GM23338 (cell line): Measurements from ENCODE around the gene TMPRSS13. TPM values are rescaled to one million over a fixed set of nuclear protein-coding genes. Genes with fewer than 3 reads are reported as not detected.

ENCODE experiments used
- ATAC-seq: fragments of 200-7000 bp; cut with Tn5 transposase; 3 replicates; pipeline ENCODE4 v1.9.1; 2020
- DNase-seq: peaks from one replicate; pipeline ENCODE4 v3.0.0-alpha.2; 2015; ENCODE audit warnings: low spot score
- H2AFZ ChIP-seq: fragments of 200-600 bp; sonication (generic); 2 replicates; pipeline ENCODE4 v1.8.0; 2016; ENCODE audit warnings: antibody characterized with exemption, mild to moderate bottlenecking, moderate library complexity
- H3F3A ChIP-seq: fragments of 200-600 bp; sonication (generic); replicated peaks from 2 replicates; pipeline ENCODE4 v1.8.0; 2017; ENCODE audit warnings: antibody characterized with exemption, mixed run types, low read depth
- H3K27ac ChIP-seq: fragments of 200-600 bp; sonication (generic); 2 replicates; pipeline ENCODE4 v1.6.1; 2016; ENCODE audit warnings: low read depth
- H3K27me3 ChIP-seq: fragments of 200-600 bp; sonication (generic); 2 replicates; pipeline ENCODE4 v1.8.0; 2016; ENCODE audit warnings: mild to moderate bottlenecking, mixed run types, moderate library complexity; ENCODE audit not compliant: insufficient read depth
- H3K36me3 ChIP-seq: fragments of 200-600 bp; sonication (generic); 2 replicates; pipeline ENCODE4 v1.8.0; 2016; ENCODE audit warnings: mild to moderate bottlenecking; ENCODE audit not compliant: insufficient read depth
- H3K4me1 ChIP-seq: fragments of 200-600 bp; sonication (generic); 2 replicates; pipeline ENCODE4 v1.8.0; 2016; ENCODE audit warnings: mild to moderate bottlenecking, moderate library complexity; ENCODE audit not compliant: insufficient read depth
- H3K4me2 ChIP-seq: fragments of 200-600 bp; sonication (generic); 2 replicates; pipeline ENCODE4 v1.7.1; 2017; ENCODE audit warnings: mixed run types
- H3K4me3 ChIP-seq: fragments of 200-600 bp; sonication (generic); 2 replicates; pipeline ENCODE4 v1.6.1; 2016; ENCODE audit warnings: mixed run types
- H3K79me2 ChIP-seq: fragments of 200-600 bp; sonication (generic); replicated peaks from 2 replicates; pipeline ENCODE4 v1.8.0; 2017; ENCODE audit warnings: mild to moderate bottlenecking; ENCODE audit not compliant: insufficient read depth
- H3K9me2 ChIP-seq: fragments of 200-600 bp; sonication (generic); 2 replicates; pipeline ENCODE4 v1.8.0; 2017; ENCODE audit not compliant: insufficient read depth
- H4K20me1 ChIP-seq: fragments of 200-600 bp; sonication (generic); replicated peaks from 2 replicates; pipeline ENCODE4 v1.8.0; 2017; ENCODE audit warnings: mild to moderate bottlenecking; ENCODE audit not compliant: insufficient read depth
- H3K27ac Mint-ChIP-seq: 2 replicates; pipeline ENCODE4 v1.8.0; 2020; ENCODE audit warnings: inconsistent platforms, mild to moderate bottlenecking, moderate library complexity, mixed read lengths
- H3K27me3 Mint-ChIP-seq: 3 replicates; pipeline ENCODE4 v1.8.0; 2022; ENCODE audit warnings: low read depth, mild to moderate bottlenecking, moderate library complexity, mixed read lengths, inconsistent platforms; ENCODE audit not compliant: insufficient read depth, poor library complexity
- H3K36me3 Mint-ChIP-seq: 3 replicates; pipeline ENCODE4 v1.8.0; 2021; ENCODE audit warnings: low read depth, mild to moderate bottlenecking, inconsistent platforms, moderate library complexity, mixed read lengths
- H3K4me1 Mint-ChIP-seq: 3 replicates; pipeline ENCODE4 v1.8.0; 2020; ENCODE audit warnings: mild to moderate bottlenecking, inconsistent platforms, mixed read lengths
- H3K4me3 Mint-ChIP-seq: 3 replicates; pipeline ENCODE4 v1.8.0; 2021; ENCODE audit warnings: moderate library complexity, mild to moderate bottlenecking, inconsistent platforms, mixed read lengths
- H3K9me3 Mint-ChIP-seq: 3 replicates; pipeline ENCODE4 v1.8.0; 2020; ENCODE audit warnings: moderate library complexity, mild to moderate bottlenecking, inconsistent platforms, mixed read lengths
- EZH2 ChIP-seq: fragments of 200-600 bp; sonication (generic); IDR thresholded peaks from one replicate; pipeline ENCODE4 v1.8.0; 2017; ENCODE audit warnings: antibody characterized with exemption, mild to moderate bottlenecking, low read depth; ENCODE audit not compliant: unreplicated experiment
- EZH2phosphoT487 ChIP-seq: fragments of 200-600 bp; sonication (generic); IDR thresholded peaks from one replicate; pipeline ENCODE4 v1.8.1; 2018; ENCODE audit warnings: antibody characterized with exemption; ENCODE audit not compliant: unreplicated experiment
- JUNB ChIP-seq: IDR thresholded peaks from one replicate; pipeline ENCODE4 v1.6.1; 2016; ENCODE audit warnings: antibody characterized with exemption; ENCODE audit not compliant: unreplicated experiment
- NANOG ChIP-seq: IDR thresholded peaks from 2 replicates; pipeline ENCODE4 v1.6.1; 2016; ENCODE audit warnings: antibody characterized with exemption, borderline replicate concordance
- STAT1 ChIP-seq: IDR thresholded peaks from one replicate; pipeline ENCODE4 v1.6.1; 2016; ENCODE audit warnings: antibody characterized with exemption; ENCODE audit not compliant: unreplicated experiment
- ZNF114 ChIP-seq: fragments of 250-450 bp; sonication (Bioruptor Pico); IDR thresholded peaks from 2 replicates; pipeline ENCODE4 v1.5.0; 2020; ENCODE audit warnings: mild to moderate bottlenecking, moderate library complexity
- polyA plus RNA-seq: library from polyadenylated mRNA; unstranded; fragments of >200 nt; fragmentation: Nextera tagmentation; extraction: Ambion mirVana; gene quantifications from 2 replicates; pipeline ENCODE4 v1.2.1, GENCODE V29; 2016
- total RNA-seq: library from RNA; depleted of rRNA; stranded (reverse); fragments of >200 nt; shearing (Covaris generic); gene quantifications from 2 replicates; pipeline ENCODE4 v1.2.3, GENCODE V29; 2014
- TF ChIP-seq, protein P1 (sequence below): IDR thresholded peaks from one replicate; pipeline ENCODE4 v1.6.1; 2018; ENCODE audit warnings: antibody characterized with exemption; ENCODE audit not compliant: unreplicated experiment
- TF ChIP-seq, protein P2 (sequence below): IDR thresholded peaks from 2 replicates; pipeline ENCODE4 v1.6.1; 2016; ENCODE audit warnings: antibody characterized with exemption
- TF ChIP-seq, protein P3 (sequence below), 2 experiments: fragments of 200-600 bp in 1 of 2; sonication (generic) in 1 of 2; conservative IDR thresholded peaks; 2 replicates each; pipeline versions ENCODE4 v1.5.1 to v1.6.1; 2016 to 2017; ENCODE audit warnings: antibody characterized with exemption in 2 of 2, low read depth in 2 of 2, mild to moderate bottlenecking in 2 of 2, moderate library complexity in 1 of 2
- TF ChIP-seq, protein P4 (sequence below): fragments of 250-450 bp; sonication (Bioruptor Pico); IDR thresholded peaks from 2 replicates; pipeline ENCODE4 v1.5.0; 2020; ENCODE audit warnings: mild to moderate bottlenecking, moderate library complexity

Gene TMPRSS13
- total and polyA plus RNA-seq, 2 experiments from 2014 or later: 0.31 TPM; not detected in 1

DNA sequence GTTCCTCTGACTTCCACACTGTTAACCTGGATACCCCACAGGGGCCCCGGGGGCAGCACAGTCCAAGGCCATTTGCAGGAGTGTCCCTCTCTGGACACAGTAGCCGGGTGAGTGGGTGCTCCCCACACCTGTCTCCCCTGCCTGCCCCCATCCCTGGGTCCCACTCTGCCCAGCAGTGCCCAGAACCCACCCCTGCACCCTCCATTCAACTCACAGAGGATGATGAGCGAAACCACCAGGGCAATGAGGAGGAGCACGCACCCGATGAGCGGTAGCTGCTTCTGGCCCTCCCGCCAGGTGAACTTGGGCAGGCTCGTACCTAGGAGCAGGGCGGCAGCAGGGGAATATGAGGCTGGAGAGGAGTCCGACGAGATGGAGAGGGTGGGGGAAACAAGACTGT lies 12.2 kb downstream of the TMPRSS13 start:
- H3K9me2 ChIP-seq: no peaks in the 10 kb centered on the region
- no peak for ATAC-seq
- no peak overlapping the region for H2AFZ ChIP-seq
- H3K27me3 ChIP-seq: no peaks in the 10 kb centered on the region
- Mint-ChIP-seq H3K27ac (no peak overlapping the region), H3K4me3 (no peak overlapping the region), H3K4me1 (peaks cover 8% of the 10 kb centered on the region), H3K27me3 (peaks cover 16% of the 10 kb centered on the region), H3K36me3 (no peaks in the 10 kb centered on the region), H3K9me3 (no peaks in the 10 kb centered on the region)
- DNase-seq: no peak
- TF ChIP-seq NANOG (no peak), JUNB (no peak), EZH2phosphoT487 (no peak), EZH2 (no peak), STAT1 (no peak), ZNF114 (no peak)
- TF ChIP-seq, protein P1, sequence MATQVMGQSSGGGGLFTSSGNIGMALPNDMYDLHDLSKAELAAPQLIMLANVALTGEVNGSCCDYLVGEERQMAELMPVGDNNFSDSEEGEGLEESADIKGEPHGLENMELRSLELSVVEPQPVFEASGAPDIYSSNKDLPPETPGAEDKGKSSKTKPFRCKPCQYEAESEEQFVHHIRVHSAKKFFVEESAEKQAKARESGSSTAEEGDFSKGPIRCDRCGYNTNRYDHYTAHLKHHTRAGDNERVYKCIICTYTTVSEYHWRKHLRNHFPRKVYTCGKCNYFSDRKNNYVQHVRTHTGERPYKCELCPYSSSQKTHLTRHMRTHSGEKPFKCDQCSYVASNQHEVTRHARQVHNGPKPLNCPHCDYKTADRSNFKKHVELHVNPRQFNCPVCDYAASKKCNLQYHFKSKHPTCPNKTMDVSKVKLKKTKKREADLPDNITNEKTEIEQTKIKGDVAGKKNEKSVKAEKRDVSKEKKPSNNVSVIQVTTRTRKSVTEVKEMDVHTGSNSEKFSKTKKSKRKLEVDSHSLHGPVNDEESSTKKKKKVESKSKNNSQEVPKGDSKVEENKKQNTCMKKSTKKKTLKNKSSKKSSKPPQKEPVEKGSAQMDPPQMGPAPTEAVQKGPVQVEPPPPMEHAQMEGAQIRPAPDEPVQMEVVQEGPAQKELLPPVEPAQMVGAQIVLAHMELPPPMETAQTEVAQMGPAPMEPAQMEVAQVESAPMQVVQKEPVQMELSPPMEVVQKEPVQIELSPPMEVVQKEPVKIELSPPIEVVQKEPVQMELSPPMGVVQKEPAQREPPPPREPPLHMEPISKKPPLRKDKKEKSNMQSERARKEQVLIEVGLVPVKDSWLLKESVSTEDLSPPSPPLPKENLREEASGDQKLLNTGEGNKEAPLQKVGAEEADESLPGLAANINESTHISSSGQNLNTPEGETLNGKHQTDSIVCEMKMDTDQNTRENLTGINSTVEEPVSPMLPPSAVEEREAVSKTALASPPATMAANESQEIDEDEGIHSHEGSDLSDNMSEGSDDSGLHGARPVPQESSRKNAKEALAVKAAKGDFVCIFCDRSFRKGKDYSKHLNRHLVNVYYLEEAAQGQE: no peak
- TF ChIP-seq, protein P2, sequence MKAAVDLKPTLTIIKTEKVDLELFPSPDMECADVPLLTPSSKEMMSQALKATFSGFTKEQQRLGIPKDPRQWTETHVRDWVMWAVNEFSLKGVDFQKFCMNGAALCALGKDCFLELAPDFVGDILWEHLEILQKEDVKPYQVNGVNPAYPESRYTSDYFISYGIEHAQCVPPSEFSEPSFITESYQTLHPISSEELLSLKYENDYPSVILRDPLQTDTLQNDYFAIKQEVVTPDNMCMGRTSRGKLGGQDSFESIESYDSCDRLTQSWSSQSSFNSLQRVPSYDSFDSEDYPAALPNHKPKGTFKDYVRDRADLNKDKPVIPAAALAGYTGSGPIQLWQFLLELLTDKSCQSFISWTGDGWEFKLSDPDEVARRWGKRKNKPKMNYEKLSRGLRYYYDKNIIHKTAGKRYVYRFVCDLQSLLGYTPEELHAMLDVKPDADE: no peak
- TF ChIP-seq, protein P3, sequence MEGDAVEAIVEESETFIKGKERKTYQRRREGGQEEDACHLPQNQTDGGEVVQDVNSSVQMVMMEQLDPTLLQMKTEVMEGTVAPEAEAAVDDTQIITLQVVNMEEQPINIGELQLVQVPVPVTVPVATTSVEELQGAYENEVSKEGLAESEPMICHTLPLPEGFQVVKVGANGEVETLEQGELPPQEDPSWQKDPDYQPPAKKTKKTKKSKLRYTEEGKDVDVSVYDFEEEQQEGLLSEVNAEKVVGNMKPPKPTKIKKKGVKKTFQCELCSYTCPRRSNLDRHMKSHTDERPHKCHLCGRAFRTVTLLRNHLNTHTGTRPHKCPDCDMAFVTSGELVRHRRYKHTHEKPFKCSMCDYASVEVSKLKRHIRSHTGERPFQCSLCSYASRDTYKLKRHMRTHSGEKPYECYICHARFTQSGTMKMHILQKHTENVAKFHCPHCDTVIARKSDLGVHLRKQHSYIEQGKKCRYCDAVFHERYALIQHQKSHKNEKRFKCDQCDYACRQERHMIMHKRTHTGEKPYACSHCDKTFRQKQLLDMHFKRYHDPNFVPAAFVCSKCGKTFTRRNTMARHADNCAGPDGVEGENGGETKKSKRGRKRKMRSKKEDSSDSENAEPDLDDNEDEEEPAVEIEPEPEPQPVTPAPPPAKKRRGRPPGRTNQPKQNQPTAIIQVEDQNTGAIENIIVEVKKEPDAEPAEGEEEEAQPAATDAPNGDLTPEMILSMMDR (conservative IDR thresholded peaks at IDR 0.05; ENCODE audit: low read depth in 2 of 2): no peak
- TF ChIP-seq, protein P4, sequence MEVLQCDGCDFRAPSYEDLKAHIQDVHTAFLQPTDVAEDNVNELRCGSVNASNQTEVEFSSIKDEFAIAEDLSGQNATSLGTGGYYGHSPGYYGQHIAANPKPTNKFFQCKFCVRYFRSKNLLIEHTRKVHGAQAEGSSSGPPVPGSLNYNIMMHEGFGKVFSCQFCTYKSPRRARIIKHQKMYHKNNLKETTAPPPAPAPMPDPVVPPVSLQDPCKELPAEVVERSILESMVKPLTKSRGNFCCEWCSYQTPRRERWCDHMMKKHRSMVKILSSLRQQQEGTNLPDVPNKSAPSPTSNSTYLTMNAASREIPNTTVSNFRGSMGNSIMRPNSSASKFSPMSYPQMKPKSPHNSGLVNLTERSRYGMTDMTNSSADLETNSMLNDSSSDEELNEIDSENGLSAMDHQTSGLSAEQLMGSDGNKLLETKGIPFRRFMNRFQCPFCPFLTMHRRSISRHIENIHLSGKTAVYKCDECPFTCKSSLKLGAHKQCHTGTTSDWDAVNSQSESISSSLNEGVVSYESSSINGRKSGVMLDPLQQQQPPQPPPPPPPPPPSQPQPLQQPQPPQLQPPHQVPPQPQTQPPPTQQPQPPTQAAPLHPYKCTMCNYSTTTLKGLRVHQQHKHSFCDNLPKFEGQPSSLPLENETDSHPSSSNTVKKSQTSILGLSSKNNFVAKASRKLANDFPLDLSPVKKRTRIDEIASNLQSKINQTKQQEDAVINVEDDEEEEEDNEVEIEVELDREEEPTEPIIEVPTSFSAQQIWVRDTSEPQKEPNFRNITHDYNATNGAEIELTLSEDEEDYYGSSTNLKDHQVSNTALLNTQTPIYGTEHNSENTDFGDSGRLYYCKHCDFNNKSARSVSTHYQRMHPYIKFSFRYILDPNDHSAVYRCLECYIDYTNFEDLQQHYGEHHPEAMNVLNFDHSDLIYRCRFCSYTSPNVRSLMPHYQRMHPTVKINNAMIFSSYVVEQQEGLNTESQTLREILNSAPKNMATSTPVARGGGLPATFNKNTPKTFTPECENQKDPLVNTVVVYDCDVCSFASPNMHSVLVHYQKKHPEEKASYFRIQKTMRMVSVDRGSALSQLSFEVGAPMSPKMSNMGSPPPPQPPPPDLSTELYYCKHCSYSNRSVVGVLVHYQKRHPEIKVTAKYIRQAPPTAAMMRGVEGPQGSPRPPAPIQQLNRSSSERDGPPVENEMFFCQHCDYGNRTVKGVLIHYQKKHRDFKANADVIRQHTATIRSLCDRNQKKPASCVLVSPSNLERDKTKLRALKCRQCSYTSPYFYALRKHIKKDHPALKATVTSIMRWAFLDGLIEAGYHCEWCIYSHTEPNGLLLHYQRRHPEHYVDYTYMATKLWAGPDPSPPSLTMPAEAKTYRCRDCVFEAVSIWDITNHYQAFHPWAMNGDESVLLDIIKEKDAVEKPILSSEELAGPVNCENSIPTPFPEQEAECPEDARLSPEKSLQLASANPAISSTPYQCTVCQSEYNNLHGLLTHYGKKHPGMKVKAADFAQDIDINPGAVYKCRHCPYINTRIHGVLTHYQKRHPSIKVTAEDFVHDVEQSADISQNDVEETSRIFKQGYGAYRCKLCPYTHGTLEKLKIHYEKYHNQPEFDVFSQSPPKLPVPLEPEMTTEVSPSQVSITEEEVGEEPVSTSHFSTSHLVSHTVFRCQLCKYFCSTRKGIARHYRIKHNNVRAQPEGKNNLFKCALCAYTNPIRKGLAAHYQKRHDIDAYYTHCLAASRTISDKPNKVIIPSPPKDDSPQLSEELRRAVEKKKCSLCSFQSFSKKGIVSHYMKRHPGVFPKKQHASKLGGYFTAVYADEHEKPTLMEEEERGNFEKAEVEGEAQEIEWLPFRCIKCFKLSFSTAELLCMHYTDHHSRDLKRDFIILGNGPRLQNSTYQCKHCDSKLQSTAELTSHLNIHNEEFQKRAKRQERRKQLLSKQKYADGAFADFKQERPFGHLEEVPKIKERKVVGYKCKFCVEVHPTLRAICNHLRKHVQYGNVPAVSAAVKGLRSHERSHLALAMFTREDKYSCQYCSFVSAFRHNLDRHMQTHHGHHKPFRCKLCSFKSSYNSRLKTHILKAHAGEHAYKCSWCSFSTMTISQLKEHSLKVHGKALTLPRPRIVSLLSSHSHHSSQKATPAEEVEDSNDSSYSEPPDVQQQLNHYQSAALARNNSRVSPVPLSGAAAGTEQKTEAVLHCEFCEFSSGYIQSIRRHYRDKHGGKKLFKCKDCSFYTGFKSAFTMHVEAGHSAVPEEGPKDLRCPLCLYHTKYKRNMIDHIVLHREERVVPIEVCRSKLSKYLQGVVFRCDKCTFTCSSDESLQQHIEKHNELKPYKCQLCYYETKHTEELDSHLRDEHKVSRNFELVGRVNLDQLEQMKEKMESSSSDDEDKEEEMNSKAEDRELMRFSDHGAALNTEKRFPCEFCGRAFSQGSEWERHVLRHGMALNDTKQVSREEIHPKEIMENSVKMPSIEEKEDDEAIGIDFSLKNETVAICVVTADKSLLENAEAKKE (CRISPR knock-in tag): no peak
- H3K36me3 ChIP-seq: no peaks in the 10 kb centered on the region
- H3K79me2 ChIP-seq: no peaks in the 10 kb centered on the region
- no peaks in the 10 kb centered on the region for H3F3A ChIP-seq
- H4K20me1 ChIP-seq: no peaks in the 10 kb centered on the region
- no peak overlapping the region for H3K27ac ChIP-seq
- no peak overlapping the region for H3K4me3 ChIP-seq
- no peak overlapping the region for H3K4me2 ChIP-seq
- H3K4me1 ChIP-seq: no peaks in the 10 kb centered on the region
